ENCODE data around the gene ATP6V1B1. TPM values are rescaled to one million over a fixed set of nuclear protein-coding genes. Genes with fewer than 3 reads are reported as not detected.
"Not testable (repeated sequence)": the region's sequence is repeated elsewhere in the genome, so short reads cannot be mapped to it uniquely, and the experiment has no call there.

The ATP6V1B1 gene
- total RNA-seq, 4 donors from 2014 or later, result not detected

- 86 to 89% methylated on average over 12 of the region's 12 CpGs for WGBS, 2 donors
- Histone ChIP-seq H3K27ac (no peak overlapping the region), H3K36me3 (peaks cover 14 to 31% of the 10 kb centered on the region in 2 donors), H3K27me3 (no peaks in the 10 kb centered on the region), H3K9me3 (no peaks in the 10 kb centered on the region), H3K4me1 (peaks cover 16 to 20% of the 10 kb centered on the region in 2 donors), H3K4me3 (replicated peaks in 1 of 3) (peak overlapping the region in 1 of 3 donors; percentile 99)
- DNase-seq, result no peak
- intact Hi-C loops (cut with DNase I), result no loop called here
- TF ChIP-seq CTCF (IDR thresholded peaks at IDR 0.05) (no peak), POLR2A (IDR thresholded peaks at IDR 0.05) (no peak)
Measured at GRCh38 chr2:70992945-70993853, 57.5 kb downstream of the ATP6V1B1 start.

DNA sequence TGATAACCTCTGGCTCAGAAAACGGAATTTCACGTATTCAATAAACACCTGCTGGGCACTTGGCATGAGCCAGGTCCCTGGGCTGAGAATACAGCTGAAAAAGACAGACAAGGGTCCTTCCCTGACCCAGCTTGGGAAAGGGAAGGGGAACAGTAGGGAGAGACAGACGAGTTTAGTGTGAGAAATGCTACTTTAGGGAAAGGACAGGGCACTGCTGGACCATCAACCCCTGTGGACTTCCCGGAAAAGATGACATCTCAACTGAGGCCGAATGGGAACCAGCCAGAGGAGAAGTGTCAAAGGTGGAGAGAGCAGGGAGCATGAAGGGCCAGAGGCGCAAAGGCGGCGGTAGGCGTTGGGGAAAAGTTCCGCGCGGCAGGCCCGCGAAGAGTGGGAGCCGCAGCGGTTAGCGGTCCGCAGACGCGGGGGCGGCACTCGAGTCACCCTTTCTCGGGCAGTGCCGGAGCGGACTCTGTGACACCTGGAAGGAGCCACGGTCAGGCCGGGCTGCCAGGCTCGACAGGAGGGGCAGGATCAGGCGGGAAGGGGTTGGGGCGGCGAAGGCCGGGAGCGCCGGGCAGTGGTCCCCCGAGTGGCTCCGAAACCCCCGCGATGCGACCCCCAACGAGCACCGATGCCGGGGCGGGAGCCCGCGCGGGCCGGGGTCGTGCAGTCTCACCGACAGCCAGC, 58.5 kb downstream of the ATP6V1B1 start:
- H3K27ac ChIP-seq, result peak overlapping the region in 2 of 3 donors; percentile 69 to 74
- H3K9me3 ChIP-seq, result no peaks in the 10 kb centered on the region
- TF ChIP-seq POLR2A (IDR thresholded peaks at IDR 0.05), result no peak
- no peak for TF ChIP-seq CTCF (IDR thresholded peaks at IDR 0.05)
- H3K4me3 ChIP-seq (replicated peaks in 1 of 3), result peak overlapping the region; percentile 79 to 99 (median 80)
- peaks cover 8 to 22% of the 10 kb centered on the region in 2 donors for H3K36me3 ChIP-seq
- intact Hi-C loops (cut with DNase I), result no loop called here
- 0 to 3% methylated on average over 16 to 27 of the region's 49 CpGs for WGBS, 2 donors
- H3K4me1 ChIP-seq, result peaks cover 13 to 18% of the 10 kb centered on the region in 2 donors
- no peaks in the 10 kb centered on the region for H3K27me3 ChIP-seq
- DNase-seq, result peak; percentile 44 to 47

DNA sequence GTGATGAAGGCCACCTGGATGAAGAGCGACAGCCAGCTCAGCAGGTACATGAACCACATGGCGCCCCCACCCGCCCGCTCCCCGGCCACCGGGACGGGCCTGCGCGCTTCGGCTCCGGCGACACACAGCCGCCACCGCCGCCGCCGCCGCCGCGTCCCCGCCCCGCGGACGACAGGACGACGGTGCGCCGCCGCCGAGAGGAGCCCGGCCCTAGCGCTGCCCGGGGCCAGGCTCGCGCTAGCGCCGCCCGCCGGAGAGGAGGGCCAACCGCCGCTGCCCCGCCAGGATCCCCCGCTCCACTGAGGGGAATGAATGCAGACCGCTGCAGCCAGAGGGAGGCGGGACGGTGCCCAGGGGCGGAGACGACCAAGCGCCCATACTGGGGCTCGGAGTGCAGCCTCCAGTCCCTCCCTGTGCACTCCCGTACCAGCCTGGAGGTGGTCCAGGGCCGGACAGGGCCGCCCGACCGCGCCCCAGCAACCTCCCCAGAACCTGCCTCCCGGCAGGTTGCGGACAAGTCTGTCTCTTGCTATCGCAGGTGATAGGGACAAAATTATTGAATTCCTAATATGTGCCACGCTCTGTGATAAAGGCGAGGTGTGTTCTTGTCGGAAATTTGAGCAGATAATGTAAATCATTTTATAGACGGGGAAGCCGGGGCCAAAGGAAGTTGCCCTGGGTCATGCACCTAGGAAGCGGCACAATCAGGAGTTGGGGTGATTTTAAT, 59.2 kb downstream of the ATP6V1B1 start, which contains the start of gene TEX261:
Gene TEX261, minus strand, starts transcription at position 175 of the 727 bp plus-strand sequence. Its CDS starts 116 bp downstream, at position 59.
- WGBS, 2 donors, result 0 to 2% methylated on average over 9 to 16 of the region's 65 CpGs
- H3K9me3 ChIP-seq, result no peaks in the 10 kb centered on the region
- no peaks in the 10 kb centered on the region for H3K27me3 ChIP-seq
- peak; percentile 90 to 94 for DNase-seq
- TF ChIP-seq CTCF (IDR thresholded peaks at IDR 0.05), result peak in 4 of 6 experiments; percentile 44 to 90 (median 84)
- TF ChIP-seq POLR2A (IDR thresholded peaks at IDR 0.05), result peak in 1 of 2 donors; percentile 71
- peak within 1 kb of the TSS in 2 of 3 donors; percentile 69 to 74 for H3K27ac ChIP-seq
- peaks cover 8 to 16% of the 10 kb centered on the region in 2 donors for H3K36me3 ChIP-seq
- intact Hi-C loops (cut with DNase I), result no loop called here
- H3K4me3 ChIP-seq (replicated peaks in 1 of 3), result peak within 1 kb of the TSS; percentile 79 to 99 (median 80)
- peaks cover 13 to 18% of the 10 kb centered on the region in 2 donors for H3K4me1 ChIP-seq

DNA sequence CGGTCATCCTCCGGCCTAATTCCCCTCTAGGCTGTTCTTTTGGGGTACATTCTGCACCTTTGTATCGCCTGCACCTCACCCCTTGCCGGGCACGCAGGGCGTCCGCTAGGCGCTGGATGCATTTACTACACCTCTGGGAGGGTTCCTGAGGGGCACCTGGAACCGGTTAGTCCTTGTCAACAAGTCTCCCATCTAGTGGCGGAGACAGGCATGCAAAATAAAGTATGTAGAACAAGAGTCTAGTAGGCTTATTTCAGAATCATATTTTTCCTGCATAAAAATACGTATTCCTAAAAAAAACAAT, 59.7 kb downstream of the ATP6V1B1 start:
- Histone ChIP-seq H3K4me1 (peaks cover 13 to 18% of the 10 kb centered on the region in 2 donors), H3K9me3 (no peaks in the 10 kb centered on the region), H3K27me3 (no peaks in the 10 kb centered on the region), H3K4me3 (replicated peaks in 1 of 3) (peak overlapping the region; percentile 14 to 99 (median 52)), H3K27ac (peak overlapping the region in 2 of 3 donors; percentile 20 to 71), H3K36me3 (peaks cover 8 to 10% of the 10 kb centered on the region in 2 donors)
- intact Hi-C loops (cut with DNase I), result no loop called here
- 4 to 5% methylated on average over 8 to 11 of the region's 11 CpGs for WGBS, 2 donors
- peak; percentile 59 to 64 for DNase-seq
- TF ChIP-seq POLR2A (IDR thresholded peaks at IDR 0.05) (no peak), CTCF (IDR thresholded peaks at IDR 0.05) (peak in 4 of 6 experiments; percentile 26 to 44 (median 42))

GRCh38 chr2:70998885-70999284, 63.2 kb downstream of the ATP6V1B1 start:
- H3K27me3 ChIP-seq; intact Hi-C loops (cut with DNase I); DNase-seq; H3K27ac ChIP-seq; H3K9me3 ChIP-seq; H3K36me3 ChIP-seq; H3K4me3 ChIP-seq (replicated peaks in 1 of 3): not testable (repeated sequence)
- 85 to 87% methylated on average over 4 of the region's 4 CpGs for WGBS, 2 donors
- peaks cover 2 to 12% of the 10 kb centered on the region in 2 donors for H3K4me1 ChIP-seq
